SW 1271 (cell line): Measurements from ENCODE around the gene C7orf33.
"Not testable (repeated sequence)": the region's sequence is repeated elsewhere in the genome, so short reads cannot be mapped to it uniquely, and the experiment has no call there.

ENCODE experiments used
- DNase-seq, 2 experiments: peaks; one replicate each; lab custom pipeline; 2025; lab: John Stamatoyannopoulos, UW

Gene C7orf33

DNA sequence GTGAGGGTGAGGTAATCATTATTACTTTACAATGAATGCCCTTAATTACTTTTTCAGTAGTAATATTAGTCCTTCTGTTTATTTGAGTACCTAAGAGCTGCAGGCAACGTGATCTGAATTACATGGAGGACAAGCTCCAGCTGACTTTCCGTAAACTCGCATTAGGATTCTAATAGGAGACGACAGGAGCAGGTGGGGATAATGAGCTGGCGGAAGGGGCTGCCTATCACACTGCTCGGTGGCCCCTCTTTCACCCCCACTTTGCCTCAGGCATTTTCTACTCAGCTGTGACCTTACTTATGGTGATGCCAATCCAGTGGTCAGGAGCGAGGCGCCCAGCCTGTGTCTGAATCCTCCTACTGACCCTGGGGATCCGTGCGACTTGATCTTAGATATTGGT lies at the start of gene C7orf33:
TSS of gene C7orf33 (plus strand) at position 296 of the 400 bp plus-strand sequence. CDS start 160 bp downstream, outside the sequence.
- no peak for DNase-seq

GRCh38 chr7:148541891-148542504 lies 48.6 kb upstream of the C7orf33 start:
- no peak for DNase-seq

DNA sequence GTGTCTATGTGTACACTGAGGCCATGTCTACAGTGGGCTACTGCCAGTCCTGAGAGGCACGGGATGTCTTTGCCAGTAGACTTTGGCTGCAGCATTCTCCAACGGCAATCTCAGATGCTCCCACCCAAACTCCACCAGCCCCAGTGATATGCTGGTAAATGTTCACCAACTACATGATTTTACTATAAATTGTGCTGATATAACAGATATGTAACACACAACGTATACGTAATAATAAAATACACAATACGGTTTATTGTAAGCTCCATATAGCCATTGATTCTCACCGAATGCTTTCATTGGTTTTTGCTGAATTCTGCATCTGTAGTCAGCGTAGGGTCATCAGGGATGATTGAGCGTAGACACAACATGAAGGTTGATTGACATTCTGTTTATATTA lies 47.3 kb upstream of the C7orf33 start:
- no peak for DNase-seq

DNA sequence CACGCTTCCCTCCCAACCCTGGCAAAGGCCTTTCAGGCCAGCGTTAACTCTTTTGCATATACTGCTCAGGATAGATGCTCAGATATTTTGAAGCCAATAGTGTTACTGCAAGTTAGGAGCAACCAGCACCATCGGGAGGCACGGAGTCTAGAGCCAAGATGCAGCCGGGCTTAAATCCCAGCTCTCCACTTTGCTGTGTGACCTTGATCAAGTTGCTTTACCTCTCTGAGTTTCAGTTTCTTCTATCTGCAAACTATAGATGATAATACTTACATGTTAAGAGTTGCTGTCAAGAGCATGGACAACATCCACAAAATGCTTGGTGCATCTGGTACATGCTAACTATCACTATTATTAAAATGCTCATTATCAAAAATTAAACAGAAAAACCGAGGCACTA lies 45.4 kb upstream of the C7orf33 start:
- DNase-seq, result no peak

DNA sequence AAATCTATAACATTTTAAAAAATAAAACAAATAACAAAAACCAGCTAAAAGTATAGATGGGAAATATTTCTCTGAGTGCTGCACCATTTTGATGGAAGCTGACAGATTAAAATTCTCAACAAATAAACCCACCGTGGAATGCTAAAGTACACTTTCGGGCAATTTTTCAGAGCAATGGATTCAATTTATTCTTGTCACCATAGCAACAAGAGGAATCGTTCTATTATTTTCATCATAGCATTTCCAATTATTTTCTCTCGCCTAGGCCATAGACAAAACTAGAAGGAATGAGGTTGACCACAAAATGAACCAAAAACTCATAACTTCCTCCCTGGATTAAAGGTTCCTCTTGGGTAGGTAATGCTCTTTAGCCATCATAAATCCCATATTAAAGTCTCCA lies 44.6 kb upstream of the C7orf33 start:
- no peak for DNase-seq

DNA sequence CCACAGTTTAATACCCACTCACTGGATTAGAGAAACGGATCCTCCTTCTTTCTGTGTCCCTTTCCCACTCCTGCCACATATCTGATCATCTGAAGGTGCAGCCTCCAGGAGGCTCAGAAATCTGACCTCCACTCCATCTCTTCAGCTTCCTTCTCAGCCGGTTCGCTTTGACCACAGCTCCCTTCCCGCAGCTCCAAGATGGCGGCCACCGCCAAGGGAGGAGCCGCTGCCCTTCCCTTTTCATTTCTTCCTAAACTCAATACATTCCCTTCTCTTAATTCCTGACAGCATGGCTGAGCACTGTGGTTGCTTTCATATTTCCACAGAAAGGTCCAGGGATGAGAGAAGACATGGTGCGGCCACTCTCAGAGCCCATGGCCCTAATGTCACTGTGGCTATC lies 43.7 kb upstream of the C7orf33 start:
- no peak for DNase-seq

DNA sequence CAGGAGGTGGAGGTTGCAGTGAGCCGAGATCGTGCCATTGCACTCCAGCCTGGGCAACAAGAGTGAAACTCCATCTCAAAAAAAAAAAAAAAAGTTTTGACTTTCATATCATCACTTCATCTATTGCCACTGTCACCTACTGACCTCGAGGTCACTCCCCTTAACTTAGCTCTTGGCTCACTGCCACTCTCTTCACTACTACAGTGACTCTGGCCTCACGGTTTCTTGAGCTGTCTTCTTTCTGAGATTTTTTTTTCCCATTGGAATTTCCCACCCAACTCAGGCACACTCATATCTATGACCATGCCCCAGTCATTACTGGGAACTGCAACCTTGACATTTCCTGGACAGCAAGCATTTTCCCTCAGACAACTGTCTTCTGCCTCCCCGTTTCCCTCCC lies 42.6 kb upstream of the C7orf33 start:
- DNase-seq, result no peak

- no peak for DNase-seq
Measured at GRCh38 chr7:148553979-148554378, 36.6 kb upstream of the C7orf33 start.

DNA sequence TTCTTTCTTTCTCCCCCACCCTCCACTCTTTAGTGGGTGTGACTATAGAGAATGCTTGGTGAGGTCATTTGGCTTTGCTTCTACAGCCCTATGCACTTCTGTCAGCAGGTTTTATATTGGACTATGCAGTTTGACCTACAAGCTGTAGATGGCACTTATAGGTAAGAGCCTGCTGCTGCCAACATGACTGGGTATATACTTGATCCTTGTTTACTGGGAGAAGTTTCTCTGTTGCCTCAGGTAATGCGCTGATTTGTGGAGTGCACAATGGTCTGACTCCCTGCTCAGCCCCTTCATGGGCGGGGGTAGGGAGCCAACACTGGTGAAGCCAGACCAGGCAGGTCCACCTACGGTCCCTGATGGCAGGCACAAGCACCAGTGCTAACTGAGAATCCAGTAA lies 33.7 kb upstream of the C7orf33 start:
- no peak for DNase-seq

DNA sequence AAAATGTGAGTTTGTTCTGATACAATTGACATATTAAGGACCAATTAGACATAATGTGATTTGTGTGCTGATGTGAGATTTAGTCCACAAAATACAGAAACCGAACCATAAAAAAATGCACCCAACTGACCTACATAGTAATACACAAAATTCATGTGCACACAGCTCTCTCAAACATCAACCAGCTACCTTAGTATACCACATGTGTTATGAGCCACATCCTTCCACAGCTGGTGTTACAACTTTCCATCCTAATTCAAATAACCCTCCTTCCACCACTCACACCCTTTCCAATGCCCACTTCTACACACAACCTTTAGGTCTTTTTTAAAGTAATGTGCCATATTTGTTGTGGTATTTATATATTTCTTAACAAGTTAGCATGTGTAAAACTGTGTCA lies 31.7 kb upstream of the C7orf33 start:
- DNase-seq, result no peak

GRCh38 chr7:148561099-148561498 lies 29.5 kb upstream of the C7orf33 start:
- DNase-seq, result no peak

GRCh38 chr7:148563583-148564274 lies 26.8 kb upstream of the C7orf33 start:
- DNase-seq, result no peak

- peak in 1 of 2 experiments; percentile 7 for DNase-seq
Measured at GRCh38 chr7:148564275-148564951, 26.2 kb upstream of the C7orf33 start.

DNA sequence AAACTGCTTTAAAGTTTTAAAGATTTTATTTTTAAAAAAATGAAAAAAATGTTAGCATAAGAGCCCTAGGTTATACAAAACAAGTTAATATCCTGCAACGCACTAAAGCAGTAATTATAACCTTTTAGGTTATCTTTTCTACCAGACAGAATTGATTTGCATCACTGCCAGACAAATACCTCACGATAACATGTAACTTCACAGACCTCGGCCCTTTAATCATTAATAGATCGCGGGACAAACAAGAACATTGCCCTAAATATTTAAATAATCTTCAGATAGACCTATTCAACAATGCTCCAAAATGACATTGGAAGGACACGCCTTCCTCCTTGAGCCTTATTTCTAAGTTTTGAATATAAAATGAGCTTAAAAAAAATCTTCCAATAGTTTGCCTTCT lies 23.8 kb upstream of the C7orf33 start:
- DNase-seq, result no peak

DNA sequence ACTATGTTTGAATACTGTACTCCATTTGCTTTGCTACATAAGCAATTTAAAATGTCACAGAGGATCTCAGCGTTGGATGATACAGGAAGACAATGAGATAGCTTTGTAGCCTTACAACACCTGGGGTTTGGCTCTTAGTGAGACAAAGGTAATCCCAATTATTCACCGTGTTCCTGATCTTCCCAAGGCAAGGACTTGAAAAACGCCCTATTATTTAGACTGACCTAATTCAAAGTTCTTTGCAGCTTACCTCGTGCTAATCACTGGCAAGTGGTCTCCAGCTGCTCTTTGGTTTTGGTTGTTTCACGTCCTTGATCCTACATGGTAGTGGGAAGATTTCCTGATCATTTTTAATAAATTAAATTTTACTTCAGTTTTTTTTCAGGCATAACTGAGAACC lies 23.0 kb upstream of the C7orf33 start:
- no peak for DNase-seq

GRCh38 chr7:148570510-148570909 lies 20.1 kb upstream of the C7orf33 start:
- no peak for DNase-seq

DNA sequence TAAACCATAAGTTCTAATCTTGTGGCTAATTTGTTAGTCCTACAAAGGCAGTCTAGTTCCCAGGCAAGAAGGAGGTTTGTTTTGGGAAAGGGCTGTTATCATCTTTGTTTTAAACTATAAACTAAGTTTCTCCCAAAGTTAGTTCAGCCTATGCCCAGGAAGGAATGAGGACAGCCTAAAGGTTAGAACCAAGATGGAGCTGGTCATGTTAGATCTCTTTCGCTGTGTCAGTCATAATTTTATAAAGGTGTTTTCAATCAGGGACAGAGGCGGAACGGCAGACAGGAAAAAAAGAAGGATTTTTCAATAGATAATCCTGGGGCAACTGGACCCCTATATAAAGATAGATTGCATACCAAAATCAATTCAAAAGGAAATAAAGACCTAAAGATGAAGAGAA lies 19.6 kb upstream of the C7orf33 start:
- not testable (repeated sequence) for DNase-seq

DNA sequence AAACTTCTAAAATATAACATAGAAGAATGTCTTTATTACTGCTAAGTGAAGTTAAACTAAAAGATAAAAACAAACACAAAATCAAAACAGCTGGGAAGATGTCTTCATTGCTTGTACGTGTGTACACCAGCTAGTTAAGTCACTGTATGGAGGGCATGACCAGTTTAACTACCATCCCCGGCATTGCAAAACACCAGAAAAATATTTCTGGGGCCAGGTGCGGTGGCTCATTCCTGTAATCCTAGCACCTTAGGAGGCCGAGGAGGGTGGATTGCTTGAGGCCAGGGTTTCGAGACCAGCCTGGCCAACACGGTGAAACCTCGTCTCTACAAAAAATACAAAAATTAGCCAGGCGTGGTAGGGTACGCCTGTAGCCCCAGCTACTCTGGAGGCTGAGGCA lies 19.2 kb upstream of the C7orf33 start:
- no peak for DNase-seq

DNA sequence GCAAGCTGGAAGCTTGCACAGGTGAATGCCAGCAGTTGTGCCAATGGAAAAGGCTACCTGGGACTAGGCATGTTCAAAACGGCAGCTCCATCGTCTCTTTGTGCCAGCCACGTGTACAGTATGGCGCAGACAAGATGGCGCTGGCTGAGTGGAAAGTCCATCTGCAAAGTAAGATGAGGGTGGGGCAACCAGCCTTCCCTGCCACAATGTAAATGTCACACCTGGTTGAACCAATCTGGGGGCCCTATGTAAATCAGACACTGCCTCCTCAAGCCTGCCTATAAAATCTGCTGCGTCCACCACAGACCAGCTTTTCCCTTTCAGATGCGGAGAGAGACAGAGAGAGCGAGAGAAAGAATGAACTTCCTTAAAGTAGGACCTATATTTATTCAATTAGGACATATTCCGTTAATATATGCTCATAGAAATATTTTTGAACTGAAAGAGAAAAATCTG lies 18.5 kb upstream of the C7orf33 start:
- DNase-seq, result no peak

- not testable (repeated sequence) for DNase-seq
Measured at GRCh38 chr7:148573581-148573980, 17.0 kb upstream of the C7orf33 start.

- peak; percentile 31 to 44 for DNase-seq
Measured at GRCh38 chr7:148575640-148576411, 14.7 kb upstream of the C7orf33 start.

DNA sequence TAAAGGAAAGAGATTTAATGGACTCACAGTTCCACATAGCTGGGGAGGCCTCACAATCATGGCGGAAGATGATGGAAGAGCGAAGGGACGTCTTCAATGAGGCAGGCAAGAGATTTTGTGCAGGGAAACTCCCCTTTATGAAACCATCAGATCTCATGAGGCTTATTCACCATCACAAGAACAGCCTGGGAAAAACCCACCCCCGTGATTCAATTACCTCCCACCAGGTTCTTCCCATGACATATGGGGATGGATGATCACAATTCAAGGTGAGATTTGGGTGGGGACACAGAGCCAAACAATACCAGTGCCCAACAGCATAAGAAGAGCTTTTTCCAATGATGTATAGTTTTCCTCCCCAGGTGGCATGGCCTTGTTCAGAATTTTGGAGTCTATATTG lies 11.2 kb upstream of the C7orf33 start:
- DNase-seq, result no peak
